ENCODE results near the gene PTCD2.

PTCD2 gene

GRCh38 chr5:72407078-72407477, 86.9 kb downstream of the PTCD2 start:
- no peak for DNase-seq (ENCODE audit: low read depth in 1 of 2, low spot score in 1 of 2)
- Histone ChIP-seq H3K27ac (replicated peaks) (no peak overlapping the region), H3K27me3 (ENCODE audit: insufficient read depth, poor library complexity, severe bottlenecking) (no peaks in the 10 kb centered on the region), H3K4me3 (replicated peaks; ENCODE audit: insufficient read depth, low read length) (no peak overlapping the region)
- TF ChIP-seq SPI1 (IDR thresholded peaks at IDR 0.05; ENCODE audit: borderline replicate concordance, low read depth) = no peak
- no peak for TF ChIP-seq GABPA (IDR thresholded peaks at IDR 0.05; ENCODE audit: low read depth)
- TF ChIP-seq CTCF (IDR thresholded peaks at IDR 0.05; ENCODE audit: insufficient read depth, low read length) = no peak
- no peak for TF ChIP-seq REST (IDR thresholded peaks at IDR 0.05; ENCODE audit: insufficient replicate concordance, low read depth)
- TF ChIP-seq POLR2AphosphoS5 (IDR thresholded peaks at IDR 0.05; ENCODE audit: low read depth) = no peak

- Histone ChIP-seq H3K4me3 (replicated peaks; ENCODE audit: insufficient read depth, low read length) (no peak overlapping the region), H3K27me3 (ENCODE audit: insufficient read depth, poor library complexity, severe bottlenecking) (no peaks in the 10 kb centered on the region), H3K27ac (replicated peaks) (no peak overlapping the region)
- no peak for DNase-seq (ENCODE audit: low read depth in 1 of 2, low spot score in 1 of 2)
- TF ChIP-seq POLR2AphosphoS5 (IDR thresholded peaks at IDR 0.05; ENCODE audit: low read depth) = no peak
- no peak for TF ChIP-seq REST (IDR thresholded peaks at IDR 0.05; ENCODE audit: insufficient replicate concordance, low read depth)
- no peak for TF ChIP-seq CTCF (IDR thresholded peaks at IDR 0.05; ENCODE audit: insufficient read depth, low read length)
- no peak for TF ChIP-seq GABPA (IDR thresholded peaks at IDR 0.05; ENCODE audit: low read depth)
- TF ChIP-seq SPI1 (IDR thresholded peaks at IDR 0.05; ENCODE audit: borderline replicate concordance, low read depth) = no peak
These were observed 87.4 kb downstream of the PTCD2 start for GRCh38 chr5:72407541-72407940.

- no peak for TF ChIP-seq CTCF (IDR thresholded peaks at IDR 0.05; ENCODE audit: insufficient read depth, low read length)
- TF ChIP-seq SPI1 (IDR thresholded peaks at IDR 0.05; ENCODE audit: borderline replicate concordance, low read depth) = no peak
- TF ChIP-seq POLR2AphosphoS5 (IDR thresholded peaks at IDR 0.05; ENCODE audit: low read depth) = no peak
- no peak for TF ChIP-seq REST (IDR thresholded peaks at IDR 0.05; ENCODE audit: insufficient replicate concordance, low read depth)
- Histone ChIP-seq H3K27me3 (ENCODE audit: insufficient read depth, poor library complexity, severe bottlenecking) (no peaks in the 10 kb centered on the region), H3K4me3 (replicated peaks; ENCODE audit: insufficient read depth, low read length) (no peak overlapping the region), H3K27ac (replicated peaks) (no peak overlapping the region)
- DNase-seq (ENCODE audit: low read depth in 1 of 2, low spot score in 1 of 2) = no peak
These were observed 88.0 kb downstream of the PTCD2 start for GRCh38 chr5:72408127-72408526.

All from HL-60 (cell line).